RWPE1 (cell line): ENCODE data around the gene DNASE2B.

Experiments
- CTCF ChIA-PET: fragments of 350-600 bp; sonication (Branson Sonifier 250); formaldehyde crosslinking; extraction: SDS; loops from one replicate; lab custom pipeline; 2021; lab: Yijun Ruan, JAX
- POLR2A ChIA-PET: fragments of 400-600 bp; formaldehyde crosslinking; extraction: SDS; loops from one replicate; lab custom pipeline; 2020; ENCODE audit warnings: antibody characterized with exemption; ENCODE audit not compliant: low non-redundant PET; lab: Yijun Ruan, JAX
- DNase-seq: peaks from one replicate; pipeline ENCODE4 v3.0.0; 2012; ENCODE audit warnings: low spot score
- H3K27ac ChIP-seq: fragments of 450-650 bp; 2 replicates; pipeline ENCODE4 v1.5.1; 2017
- TF ChIP-seq, protein P1 (sequence below): fragments of 450-650 bp; conservative IDR thresholded peaks from 2 replicates; pipeline ENCODE4 v1.5.1; 2017; ENCODE audit warnings: low read depth, mild to moderate bottlenecking

The DNASE2B gene

DNA sequence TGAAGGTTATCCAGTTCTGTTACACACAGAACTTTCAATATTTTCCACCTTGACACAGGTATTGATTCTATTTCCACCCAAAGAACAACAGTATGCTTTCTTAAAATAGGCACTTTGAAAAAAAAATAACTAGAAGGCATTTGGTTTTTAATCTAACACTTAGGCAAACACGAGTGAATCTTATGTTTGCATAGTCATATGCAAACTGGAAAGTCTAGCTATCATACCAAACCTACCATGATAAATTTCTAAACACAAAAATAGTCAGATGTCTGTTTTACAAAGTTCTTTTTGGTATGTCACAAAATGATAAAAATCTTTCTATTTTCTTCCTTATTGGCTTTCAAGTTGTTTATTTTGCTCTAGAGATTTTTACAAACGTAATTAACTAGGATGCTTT is 11.6 kb downstream of the DNASE2B start:
- CTCF ChIA-PET, result no interaction called here
- H3K27ac ChIP-seq, result no peak overlapping the region
- POLR2A ChIA-PET, result no interaction called here
- DNase-seq, result no peak
- TF ChIP-seq, protein P1, sequence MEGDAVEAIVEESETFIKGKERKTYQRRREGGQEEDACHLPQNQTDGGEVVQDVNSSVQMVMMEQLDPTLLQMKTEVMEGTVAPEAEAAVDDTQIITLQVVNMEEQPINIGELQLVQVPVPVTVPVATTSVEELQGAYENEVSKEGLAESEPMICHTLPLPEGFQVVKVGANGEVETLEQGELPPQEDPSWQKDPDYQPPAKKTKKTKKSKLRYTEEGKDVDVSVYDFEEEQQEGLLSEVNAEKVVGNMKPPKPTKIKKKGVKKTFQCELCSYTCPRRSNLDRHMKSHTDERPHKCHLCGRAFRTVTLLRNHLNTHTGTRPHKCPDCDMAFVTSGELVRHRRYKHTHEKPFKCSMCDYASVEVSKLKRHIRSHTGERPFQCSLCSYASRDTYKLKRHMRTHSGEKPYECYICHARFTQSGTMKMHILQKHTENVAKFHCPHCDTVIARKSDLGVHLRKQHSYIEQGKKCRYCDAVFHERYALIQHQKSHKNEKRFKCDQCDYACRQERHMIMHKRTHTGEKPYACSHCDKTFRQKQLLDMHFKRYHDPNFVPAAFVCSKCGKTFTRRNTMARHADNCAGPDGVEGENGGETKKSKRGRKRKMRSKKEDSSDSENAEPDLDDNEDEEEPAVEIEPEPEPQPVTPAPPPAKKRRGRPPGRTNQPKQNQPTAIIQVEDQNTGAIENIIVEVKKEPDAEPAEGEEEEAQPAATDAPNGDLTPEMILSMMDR, result no peak

DNA sequence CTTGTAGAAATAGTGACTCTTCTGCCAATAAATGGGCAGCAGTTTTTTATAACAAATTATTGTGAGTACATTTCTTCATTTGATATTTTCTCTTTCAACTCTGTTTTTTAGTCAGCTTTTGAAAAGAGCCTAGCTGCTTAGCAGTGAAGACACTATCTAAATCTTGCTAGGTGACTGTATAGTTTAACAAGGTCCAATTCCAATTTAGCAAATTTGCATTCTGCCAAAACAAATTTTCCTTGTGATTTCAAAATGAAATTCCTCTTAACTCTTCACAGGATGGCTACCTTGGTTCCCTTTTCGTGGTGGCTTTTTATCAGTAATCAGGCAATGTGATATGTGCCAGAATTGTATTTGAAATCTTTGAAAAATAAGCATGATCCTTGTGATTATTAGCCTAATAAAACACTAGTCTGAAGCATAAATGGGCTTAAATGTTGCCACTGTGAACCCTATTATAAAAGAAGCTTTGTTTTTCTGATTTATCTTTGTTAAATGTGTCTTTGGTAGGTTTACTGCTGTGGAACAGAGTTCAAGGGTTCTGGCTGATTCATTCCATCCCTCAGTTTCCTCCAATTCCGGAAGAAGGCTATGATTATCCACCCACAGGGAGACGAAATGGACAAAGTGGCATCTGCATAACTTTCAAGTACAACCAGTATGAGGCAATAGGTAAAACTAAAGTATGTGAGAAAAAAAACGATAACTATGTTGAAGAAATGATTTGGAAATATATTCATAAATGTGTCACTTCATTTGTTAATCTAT is 12.2 kb downstream of the DNASE2B start:
- ChIA-PET POLR2A (no interaction called here), CTCF (no interaction called here)
- TF ChIP-seq, protein P1, result no peak

DNA sequence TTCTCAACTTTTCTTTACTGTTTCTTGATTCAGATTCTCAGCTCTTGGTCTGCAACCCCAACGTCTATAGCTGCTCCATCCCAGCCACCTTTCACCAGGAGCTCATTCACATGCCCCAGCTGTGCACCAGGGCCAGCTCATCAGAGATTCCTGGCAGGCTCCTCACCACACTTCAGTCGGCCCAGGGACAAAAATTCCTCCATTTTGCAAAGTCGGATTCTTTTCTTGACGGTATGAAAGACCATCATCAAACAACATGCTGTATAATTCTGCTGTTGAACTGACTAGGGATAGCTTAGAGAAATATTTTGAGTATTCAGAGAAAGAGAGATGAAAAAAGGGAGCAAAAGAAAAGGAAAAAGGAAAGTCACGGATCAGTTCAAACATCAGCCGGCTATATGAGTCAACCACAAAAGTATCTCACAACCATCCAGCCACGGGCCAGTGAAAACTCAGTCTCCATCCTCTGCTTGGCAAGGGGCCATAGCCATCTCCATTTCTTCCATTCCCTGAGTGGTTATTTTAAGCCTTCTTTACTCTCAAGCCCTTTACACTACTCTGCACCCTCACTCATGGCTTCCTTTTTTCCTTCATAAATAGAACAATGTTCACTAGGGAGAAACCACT is 14.1 kb downstream of the DNASE2B start:
- ChIA-PET CTCF (no interaction called here), POLR2A (no interaction called here)
- no peak overlapping the region for H3K27ac ChIP-seq
- TF ChIP-seq, protein P1, result no peak
- no peak for DNase-seq

More for the DNA sequence above, 12.2 kb downstream of the DNASE2B start:
- no peak overlapping the region for H3K27ac ChIP-seq
- no peak for DNase-seq

DNA sequence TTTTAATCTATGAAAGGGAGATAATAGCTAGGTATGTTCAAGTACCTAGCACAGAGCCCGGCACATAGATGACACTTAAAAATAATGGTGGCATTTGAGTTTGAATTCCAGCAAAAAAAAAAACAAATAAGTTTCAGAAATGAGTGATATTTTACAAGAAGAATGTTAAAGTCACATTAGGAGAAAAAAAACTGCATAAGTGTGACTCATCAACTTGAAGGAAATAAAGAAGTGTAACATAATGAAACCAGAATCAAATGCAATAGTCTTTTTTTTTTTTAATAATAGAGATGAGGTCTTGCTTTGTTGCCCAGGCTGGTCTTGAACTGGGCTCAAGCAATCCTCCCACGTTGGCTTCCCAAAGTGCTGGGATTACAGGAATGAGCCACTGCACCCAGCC is 17.1 kb downstream of the DNASE2B start:
- POLR2A ChIA-PET, result no interaction called here
- no peak overlapping the region for H3K27ac ChIP-seq
- no peak for DNase-seq
- TF ChIP-seq, protein P1, result no peak
- CTCF ChIA-PET, result no interaction called here

DNA sequence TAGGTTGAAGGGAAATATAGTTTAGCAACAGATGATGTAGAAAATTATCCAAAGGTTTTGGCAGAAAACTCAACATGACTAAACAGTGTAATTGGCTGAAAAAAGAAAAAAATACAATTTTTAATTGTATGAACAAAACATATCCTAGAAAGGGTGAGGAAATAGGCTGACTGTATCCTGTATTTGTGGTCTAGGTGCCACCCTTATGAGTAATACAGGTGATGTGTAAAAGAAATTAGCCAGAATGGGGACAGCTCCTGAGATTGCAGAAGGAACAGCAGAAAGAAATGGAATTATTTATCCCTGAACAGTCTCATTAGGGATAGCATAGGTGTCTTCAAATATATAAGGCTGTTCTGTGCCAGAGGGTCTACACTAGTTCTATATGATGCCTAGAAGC is 24.6 kb downstream of the DNASE2B start:
- POLR2A ChIA-PET, result no interaction called here
- CTCF ChIA-PET, result no interaction called here
- DNase-seq, result peak; percentile 46
- TF ChIP-seq, protein P1, result no peak
- no peak overlapping the region for H3K27ac ChIP-seq

DNA sequence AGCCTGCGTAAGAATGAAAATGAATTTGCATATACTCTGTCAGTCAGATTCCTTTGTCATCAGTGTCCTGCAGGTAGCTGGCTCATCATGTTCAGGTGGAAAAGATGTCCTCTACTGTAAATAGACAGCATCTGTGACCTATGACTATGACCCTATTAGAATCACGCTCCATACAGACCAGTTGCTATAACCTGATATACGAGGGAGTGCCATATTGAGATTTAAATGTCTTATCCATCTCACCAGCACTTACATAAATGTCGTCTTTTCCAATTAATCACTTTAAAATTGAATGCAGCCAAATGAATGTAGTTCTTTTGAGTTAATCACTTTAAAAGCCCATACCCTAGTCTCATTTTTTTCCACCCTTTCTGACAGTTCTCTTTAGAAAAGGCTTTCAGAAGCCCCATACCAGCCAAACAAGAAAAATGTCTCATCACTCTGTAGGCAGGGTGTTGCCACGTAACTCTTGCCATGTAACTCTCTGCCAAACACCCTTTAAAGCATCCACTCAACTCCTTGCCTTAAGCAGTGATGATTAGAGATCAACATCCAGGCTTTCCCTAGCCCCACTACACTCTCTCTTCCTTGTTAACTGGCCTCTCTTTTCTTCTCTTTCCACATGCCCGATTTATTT is 26.3 kb downstream of the DNASE2B start:
- DNase-seq, result no peak
- H3K27ac ChIP-seq, result no peak overlapping the region
- CTCF ChIA-PET, result interaction anchor here (0.7 kb wide), 1 partner anchor 52 kb away, joined by 3 read pairs; no protein-coding TSS in a partner anchor
- TF ChIP-seq, protein P1, result no peak
- POLR2A ChIA-PET, result no interaction called here
